Mucosa of descending colon (tissue), 3 donors: ENCODE results near the gene C12orf57. TPM values are rescaled to one million over a fixed set of nuclear protein-coding genes. Genes with fewer than 3 reads are reported as not detected.
A peak's percentile ranks its signal among the peaks of the same experiment; 100 is the strongest.

ENCODE experiments used
- ATAC-seq: fragments of 200-7000 bp; cut with Tn5 transposase; one replicate; pipeline ENCODE4 v1.9.1; 2020; ENCODE audit warnings: mild to moderate bottlenecking, moderate library complexity
- DNase-seq, 3 donors: peaks; one replicate each; pipeline ENCODE4 v3.0.0-alpha.2; 2020
- H3K36me3 ChIP-seq: fragments of 200-600 bp; one replicate; pipeline ENCODE4 v1.8.0; 2021; ENCODE audit warnings: low read depth, mild to moderate bottlenecking
- H3K4me1 ChIP-seq: fragments of 200-600 bp; one replicate; pipeline ENCODE4 v1.8.0; 2021; ENCODE audit warnings: low read depth, mild to moderate bottlenecking
- H3K4me3 ChIP-seq: fragments of 200-600 bp; one replicate; pipeline ENCODE4 v1.8.0; 2021; ENCODE audit warnings: mild to moderate bottlenecking
- H3K9me3 ChIP-seq: fragments of 200-600 bp; one replicate; pipeline ENCODE4 v1.8.0; 2021; ENCODE audit warnings: mild to moderate bottlenecking
- CTCF ChIP-seq: fragments of 200-600 bp; IDR thresholded peaks from one replicate; pipeline ENCODE4 v1.8.0; 2022; ENCODE audit warnings: antibody characterized with exemption, mild to moderate bottlenecking
- intact Hi-C, 2 donors: fragments of 100-400 bp; cut with DNase I in 1 of 2; cut with micrococcal nuclease in 1 of 2; formaldehyde crosslinking; loops; one replicate each; pipeline versions ENCODE4 v1.11.0 to v1.11.1; 2022; cut with DNase I, micrococcal nuclease
- total RNA-seq, 3 donors: library from RNA; stranded (reverse); fragmentation: NEBNext Ultra II Directional in 2 of 3; extraction: Animal tissue kit (Norgen Biotek cat#: 25700) in 2 of 3; gene quantifications; one replicate each; pipeline versions ENCODE4 v1.2.1 to v1.2.4, GENCODE V29; 2021 to 2023
- donor health status: DM: no; HTN: no; CAD: no; lungs with moderate emphysema.
- donor health status: DM: no; HTN: no; CAD: no.
- donor health status: DM: no; HTN: yes; CAD: no.

C12orf57 gene
- total RNA-seq, 3 donors from 2014 or later: 113 to 175 (median 130) TPM

DNA sequence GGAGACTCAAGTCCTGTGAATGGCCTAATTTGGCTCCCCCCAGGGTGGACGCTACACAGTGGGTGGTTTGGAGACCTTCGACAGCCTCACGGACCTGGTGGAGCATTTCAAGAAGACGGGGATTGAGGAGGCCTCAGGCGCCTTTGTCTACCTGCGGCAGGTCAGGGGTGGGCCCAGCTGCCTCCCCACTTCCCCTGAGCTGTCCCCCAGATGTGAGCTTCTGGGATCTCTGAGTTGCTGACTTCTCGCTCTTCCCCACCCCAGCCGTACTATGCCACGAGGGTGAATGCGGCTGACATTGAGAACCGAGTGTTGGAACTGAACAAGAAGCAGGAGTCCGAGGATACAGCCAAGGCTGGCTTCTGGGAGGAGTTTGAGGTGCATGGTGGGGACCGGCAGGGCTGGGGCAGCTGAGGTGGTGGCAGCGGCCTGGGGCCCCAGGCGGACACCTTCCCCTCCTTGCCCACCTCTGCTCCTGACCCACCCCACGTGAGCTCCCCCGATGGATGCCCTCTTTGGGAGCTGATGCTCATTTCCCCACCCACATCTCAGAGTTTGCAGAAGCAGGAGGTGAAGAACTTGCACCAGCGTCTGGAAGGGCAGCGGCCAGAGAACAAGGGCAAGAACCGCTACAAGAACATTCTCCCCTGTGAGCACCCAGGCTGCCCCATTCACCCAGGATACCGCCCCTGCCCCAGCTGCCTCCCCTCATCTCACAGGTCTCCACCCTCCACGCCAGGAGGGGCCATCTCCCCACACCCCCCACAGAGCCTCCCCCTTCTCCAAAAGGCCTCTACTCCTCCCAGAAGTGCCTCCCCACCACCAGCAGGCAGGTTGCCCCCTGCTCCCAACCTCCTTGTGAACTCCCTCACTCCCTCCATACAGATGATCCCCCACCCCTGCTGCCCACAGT, 11.5 kb downstream of the C12orf57 start:
- Histone ChIP-seq H3K4me3 (no peak overlapping the region), H3K36me3 (no peaks in the 10 kb centered on the region), H3K9me3 (no peaks in the 10 kb centered on the region), H3K4me1 (peaks cover 18% of the 10 kb centered on the region)
- DNase-seq (peak in 1 of 3 donors; percentile 27), ATAC-seq (no peak)
- intact Hi-C loops: no loop called here
- TF ChIP-seq CTCF: no peak

- ATAC-seq (no peak), DNase-seq (peak in 2 of 3 donors; percentile 52 to 79)
- Histone ChIP-seq H3K9me3 (no peaks in the 10 kb centered on the region), H3K4me3 (no peak overlapping the region), H3K36me3 (no peaks in the 10 kb centered on the region), H3K4me1 (peaks cover 21% of the 10 kb centered on the region)
- intact Hi-C loops: no loop called here
- no peak for TF ChIP-seq CTCF
Measured at GRCh38 chr12:6956021-6956727, 12.4 kb downstream of the C12orf57 start.

GRCh38 chr12:6957151-6957701, 13.4 kb downstream of the C12orf57 start:
- H3K4me1 ChIP-seq: peaks cover 25% of the 10 kb centered on the region
- ATAC-seq: no peak
- H3K9me3 ChIP-seq: no peaks in the 10 kb centered on the region
- peak in 1 of 3 donors; percentile 37 for DNase-seq
- H3K36me3 ChIP-seq: no peaks in the 10 kb centered on the region
- no peak overlapping the region for H3K4me3 ChIP-seq
- intact Hi-C loops: no loop called here
- TF ChIP-seq CTCF: no peak

DNA sequence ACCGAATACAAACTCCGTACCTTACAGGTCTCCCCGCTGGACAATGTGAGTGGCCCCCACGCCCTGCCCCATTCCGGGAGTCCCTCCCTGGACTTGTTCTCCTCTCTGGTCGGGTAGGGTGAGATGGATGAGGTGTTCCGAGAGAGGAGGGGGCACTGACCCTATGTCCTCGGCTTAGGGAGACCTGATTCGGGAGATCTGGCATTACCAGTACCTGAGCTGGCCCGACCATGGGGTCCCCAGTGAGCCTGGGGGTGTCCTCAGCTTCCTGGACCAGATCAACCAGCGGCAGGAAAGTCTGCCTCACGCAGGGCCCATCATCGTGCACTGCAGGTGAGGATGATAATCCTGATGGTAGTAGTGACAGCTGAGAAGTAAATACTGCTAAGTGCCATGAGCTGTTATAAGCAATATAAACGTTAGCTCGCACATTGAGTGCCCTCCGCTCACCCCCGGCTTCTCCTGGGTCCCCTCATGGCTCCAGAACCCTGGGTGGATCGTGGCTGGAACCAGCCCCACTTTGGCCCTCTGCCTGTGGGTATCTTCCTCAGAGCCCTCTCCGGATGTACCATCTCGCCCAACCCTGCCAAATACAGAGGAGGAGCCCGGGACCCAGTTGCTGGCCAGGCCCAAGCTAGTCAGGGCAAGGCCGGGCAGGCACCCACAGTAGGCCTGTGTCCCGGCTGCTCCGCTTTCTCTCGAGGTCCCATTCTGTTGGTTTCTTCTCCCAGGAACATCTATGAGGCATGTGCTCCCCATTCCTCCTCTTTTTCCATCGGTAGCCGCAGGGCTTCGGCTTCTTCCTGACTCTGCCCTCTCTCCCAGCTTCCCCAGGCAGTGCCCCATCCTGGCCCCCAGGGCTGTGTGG, 14.2 kb downstream of the C12orf57 start:
- intact Hi-C loops: no loop called here
- peaks cover 25% of the 10 kb centered on the region for H3K4me1 ChIP-seq
- H3K4me3 ChIP-seq: no peak overlapping the region
- no peak for TF ChIP-seq CTCF
- no peaks in the 10 kb centered on the region for H3K36me3 ChIP-seq
- no peak for ATAC-seq
- no peaks in the 10 kb centered on the region for H3K9me3 ChIP-seq
- DNase-seq: peak in 2 of 3 donors; percentile 40 to 56

DNA sequence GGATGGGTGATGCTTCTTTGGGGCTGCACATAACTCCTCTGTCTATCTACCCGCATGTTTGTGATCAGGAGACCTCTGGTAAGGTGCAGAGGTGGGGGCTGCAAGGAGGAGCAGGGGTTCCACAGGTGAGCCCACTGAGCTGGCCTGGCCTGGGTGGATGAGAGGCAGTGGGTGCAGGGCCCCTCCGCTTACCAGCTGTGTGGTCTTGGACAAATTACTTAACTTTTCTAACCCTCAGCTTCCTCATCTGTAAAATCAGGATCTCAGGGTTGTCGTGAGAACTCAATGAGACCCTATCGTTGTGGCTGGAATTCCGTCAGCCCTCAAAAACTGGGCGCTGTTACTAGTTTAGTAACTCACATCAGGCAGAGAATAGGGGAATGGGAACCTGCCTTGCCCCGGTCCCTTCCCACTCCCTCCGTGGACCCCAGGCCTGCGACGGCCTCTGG, 14.8 kb downstream of the C12orf57 start:
- DNase-seq (peak in 1 of 3 donors; percentile 37), ATAC-seq (no peak)
- no peak overlapping the region for H3K4me3 ChIP-seq
- no peak for TF ChIP-seq CTCF
- peaks cover 23% of the 10 kb centered on the region for H3K4me1 ChIP-seq
- H3K36me3 ChIP-seq: no peaks in the 10 kb centered on the region
- no peaks in the 10 kb centered on the region for H3K9me3 ChIP-seq
- intact Hi-C loops: no loop called here
